Stimulated activated CD4-positive, alpha-beta T cell treated with anti-CD3 and anti-CD28 coated beads, Interleukin-12 subunit alpha, Interleukin-12 subunit beta, amount 100 ng/mL, for 48 hours (primary cell): ENCODE data around the gene NOS1AP.
"Not testable (repeated sequence)": the region's sequence is repeated elsewhere in the genome, so short reads cannot be mapped to it uniquely, and the experiment has no call there.

Source experiments
- DNase-seq, 3 donors: peaks; one replicate each; pipeline ENCODE4 v3.0.0-alpha.2; 2020; ENCODE audit warnings: low read depth in 2 of 3, low spot score in 1 of 3

NOS1AP gene

DNA sequence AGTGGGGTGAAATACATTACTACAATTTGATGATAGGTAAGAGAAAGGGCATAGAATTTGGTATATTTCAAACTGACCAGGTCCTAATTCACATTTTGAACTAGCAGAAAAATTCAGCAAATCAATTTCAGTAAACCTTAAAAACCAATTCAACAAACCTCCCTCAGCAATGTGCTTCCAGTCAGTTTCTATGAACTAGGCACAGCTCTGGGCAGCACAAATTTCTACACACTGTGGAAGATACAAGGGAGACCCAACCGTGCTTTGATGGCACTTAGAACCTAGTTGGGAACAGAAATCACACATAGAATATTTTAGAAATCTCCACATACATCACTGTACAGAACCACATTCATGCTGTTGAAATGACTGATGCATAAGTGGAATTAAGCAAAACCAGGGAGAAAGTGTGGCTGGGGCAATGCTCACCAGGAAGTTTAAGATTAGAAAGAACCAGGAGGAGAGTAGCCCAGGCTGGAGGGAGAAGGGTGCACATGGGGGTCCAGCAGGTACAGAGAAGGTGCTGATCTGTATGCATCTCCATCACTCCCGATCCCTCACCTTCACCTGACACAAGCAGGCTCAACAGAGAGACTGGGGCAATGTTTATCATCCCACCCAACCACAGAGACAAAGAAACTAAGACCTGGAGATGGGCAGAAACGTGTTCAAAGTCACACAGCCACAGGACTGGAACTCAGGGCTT is 326.9 kb downstream of the NOS1AP start:
- DNase-seq, result no peak

- no peak for DNase-seq
These were observed 327.6 kb downstream of the NOS1AP start for GRCh38 chr1:162397039-162397448.

DNA sequence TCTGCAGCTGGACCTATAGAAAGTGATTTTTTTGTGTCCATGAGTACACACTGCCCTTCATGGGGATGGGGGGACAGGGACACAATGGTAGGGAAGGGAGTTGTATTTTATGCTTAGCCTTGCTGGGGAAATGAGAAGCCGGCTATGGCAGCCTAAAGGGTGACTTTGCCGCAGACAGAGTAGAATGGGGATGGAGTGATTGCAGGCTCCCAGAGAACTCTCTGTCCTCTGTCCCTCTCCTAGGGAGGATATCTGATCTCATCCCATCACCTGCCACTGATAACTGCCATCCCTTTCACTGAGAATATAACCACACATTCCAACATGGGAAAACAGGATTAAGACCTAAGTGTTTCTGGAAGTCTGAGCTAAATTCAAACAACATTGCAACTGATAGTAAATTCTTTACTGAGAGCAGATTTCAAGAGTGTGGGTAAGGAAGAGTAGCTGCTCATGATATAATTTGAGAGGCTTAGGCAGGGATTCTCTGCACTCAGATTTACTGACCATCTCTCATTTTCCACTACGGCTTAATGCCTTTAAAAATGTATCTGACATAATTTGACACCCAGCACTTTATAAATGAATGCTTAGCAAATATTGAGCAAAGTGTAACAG is 328.6 kb downstream of the NOS1AP start:
- no peak for DNase-seq

- DNase-seq, result no peak
These were observed 329.6 kb downstream of the NOS1AP start for GRCh38 chr1:162398999-162399580.

DNA sequence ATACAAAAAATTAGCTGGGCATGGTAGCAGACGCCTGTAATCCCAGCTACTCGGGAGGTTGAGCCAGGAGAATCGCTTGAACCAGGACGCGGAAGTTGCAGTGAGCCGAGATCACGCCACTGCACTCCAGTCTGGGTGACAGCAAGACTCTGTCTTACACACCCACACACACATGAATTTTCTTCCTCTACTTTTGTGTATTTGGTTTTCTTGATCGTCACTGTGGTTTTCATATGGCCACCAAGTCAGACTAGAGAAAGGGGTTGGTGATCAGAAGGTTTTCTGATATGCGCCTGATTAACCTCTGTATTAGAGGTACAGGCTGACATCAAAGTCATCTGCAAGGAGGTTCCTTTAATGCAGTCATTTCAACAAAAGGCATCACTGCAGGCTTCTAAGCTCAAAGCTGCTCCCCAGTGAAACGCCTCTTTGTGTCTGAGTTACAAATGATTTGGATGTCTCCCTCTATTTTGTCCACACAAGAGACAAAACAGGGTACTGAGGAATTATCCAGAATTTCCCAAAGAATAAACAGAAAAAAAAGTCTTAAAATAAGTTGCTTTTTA is 331.4 kb downstream of the NOS1AP start:
- no peak for DNase-seq

- no peak for DNase-seq
These were observed 335.2 kb downstream of the NOS1AP start for GRCh38 chr1:162404550-162405160.

DNA sequence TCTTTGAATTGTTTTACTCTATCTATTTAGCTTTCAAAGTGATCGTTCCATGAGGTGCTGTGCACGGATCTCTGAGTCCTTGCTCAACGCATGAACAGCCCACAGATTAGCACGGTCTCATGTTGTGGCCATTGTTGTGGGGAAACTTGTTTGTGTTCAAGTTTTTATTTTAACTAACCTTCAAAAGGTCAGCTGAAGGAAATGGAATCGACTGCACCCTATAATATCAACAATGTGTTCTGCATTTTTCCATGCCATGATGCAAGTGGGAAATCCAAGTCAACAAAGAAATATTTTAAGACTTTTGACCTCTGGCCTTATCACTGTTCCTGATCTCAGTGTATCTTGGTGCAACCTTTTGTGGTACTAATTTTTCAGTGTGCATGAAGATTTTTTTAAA is 336.3 kb downstream of the NOS1AP start:
- no peak for DNase-seq

DNA sequence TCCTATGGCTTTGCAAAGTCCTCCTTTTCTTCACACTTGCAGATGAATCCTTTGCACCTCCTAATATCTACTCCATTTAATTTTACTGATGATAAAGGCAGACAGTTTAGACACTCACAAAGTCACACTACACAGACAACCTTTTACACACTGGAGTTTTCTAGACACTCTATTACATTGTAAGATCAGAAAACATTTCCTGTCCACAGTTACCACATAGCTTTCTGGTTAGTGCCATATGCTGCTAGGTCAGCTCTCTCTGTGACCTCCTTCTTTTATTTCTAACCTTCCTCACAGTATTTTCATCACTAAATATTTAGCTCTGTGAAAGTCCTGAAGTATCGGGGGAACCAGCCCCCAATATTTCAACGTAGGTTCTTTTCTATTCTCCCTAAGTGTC is 337.3 kb downstream of the NOS1AP start:
- no peak for DNase-seq

GRCh38 chr1:162407539-162407938 is 338.0 kb downstream of the NOS1AP start:
- DNase-seq, result no peak

- no peak for DNase-seq
These were observed 342.5 kb downstream of the NOS1AP start, which contains the start of gene SH2D1B for GRCh38 chr1:162412002-162412401. Gene SH2D1B (minus strand): TSS chr1:162412136. CDS start chr1:162412016, 120 bp downstream.

GRCh38 chr1:162416215-162416614 is 346.7 kb downstream of the NOS1AP start:
- DNase-seq, result no peak

- DNase-seq, result no peak
These were observed 347.4 kb downstream of the NOS1AP start for GRCh38 chr1:162416909-162417308.

DNA sequence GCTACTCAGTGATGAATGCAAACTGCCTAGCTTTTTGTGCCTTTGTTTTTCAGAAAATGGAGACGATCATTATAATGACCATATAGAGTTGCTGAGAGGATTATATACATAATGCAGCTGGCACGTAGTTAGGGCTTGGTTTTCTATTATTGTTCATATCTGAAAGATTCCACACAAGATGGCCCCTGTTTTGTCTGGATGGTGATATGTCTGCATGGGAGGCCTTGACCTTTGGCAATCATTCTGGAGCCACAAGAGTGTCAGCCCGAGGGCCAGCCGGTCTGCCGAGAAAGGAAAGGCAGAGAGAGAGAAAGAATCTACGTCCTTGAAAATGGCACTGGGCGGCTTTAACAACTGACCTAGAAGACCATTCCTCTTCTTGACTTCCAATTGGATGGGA is 348.2 kb downstream of the NOS1AP start:
- DNase-seq, result no peak

- DNase-seq, result not testable (repeated sequence)
These were observed 349.1 kb downstream of the NOS1AP start for GRCh38 chr1:162418584-162418983.

DNA sequence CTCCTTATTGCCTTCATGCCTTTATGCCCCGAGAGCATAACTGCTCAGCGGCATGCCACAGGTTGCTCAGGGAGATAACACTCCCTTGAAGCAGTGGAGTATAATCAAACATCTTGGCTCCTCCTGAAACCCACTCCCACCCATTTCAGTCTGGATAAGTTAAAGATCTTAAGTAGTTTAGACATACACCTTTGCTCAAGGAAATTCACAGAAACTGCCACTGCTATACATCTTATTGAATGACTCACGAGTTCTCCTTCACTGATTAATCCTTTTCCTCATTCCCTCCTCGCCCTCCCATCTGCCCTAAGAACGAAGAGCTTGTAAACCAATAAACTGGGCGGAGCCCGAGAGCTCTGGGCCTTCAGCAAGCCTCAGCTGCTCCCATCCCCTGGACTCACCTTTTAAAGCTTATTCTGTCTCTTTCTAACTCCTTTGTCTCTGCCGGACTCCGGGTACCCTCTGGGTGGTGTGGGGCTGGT is 350.0 kb downstream of the NOS1AP start:
- DNase-seq, result not testable (repeated sequence)
